H1 (cell line): ENCODE measurements around the gene MYOT. TPM values are rescaled to one million over a fixed set of nuclear protein-coding genes. Genes with fewer than 3 reads are reported as not detected.

ENCODE experiments used
- CTCF ChIA-PET: fragments of 300-600 bp; sonication (Branson Sonifier 250); formaldehyde crosslinking; loops from one replicate; lab custom pipeline; 2021; ENCODE audit not compliant: partially characterized antibody; lab: Charles Lee
- POLR2A ChIA-PET: fragments of 300-600 bp; sonication (Branson Sonifier 250); formaldehyde crosslinking; loops from one replicate; lab custom pipeline; 2021; ENCODE audit warnings: inconsistent platforms; ENCODE audit not compliant: partially characterized antibody; lab: Charles Lee
- DNase-seq, 2 experiments: peaks; one replicate each; pipeline versions ENCODE4 v3.0.0 to v3.0.0-alpha.2; 2010 to 2022; ENCODE audit warnings: low spot score in 2 of 2, low read depth in 1 of 2, mixed read lengths in 1 of 2
- FAIRE-seq: peaks from 2 replicates; lab custom pipeline; 2011; peaks lifted over from hg19 to GRCh38; lab: Jason Lieb, UNC
- H2AFZ ChIP-seq: 2 replicates; pipeline ENCODE4 v1.8.1; 2012; ENCODE audit warnings: low read length, inconsistent platforms
- H2AK5ac ChIP-seq: 2 replicates; pipeline ENCODE4 v1.6.1; 2013; ENCODE audit warnings: low read depth, low read length
- H2BK120ac ChIP-seq: replicated peaks from 2 replicates; pipeline ENCODE3; 2013; ENCODE audit warnings: low read depth, low read length, inconsistent platforms
- H2BK12ac ChIP-seq: 2 replicates; pipeline ENCODE4 v1.6.1; 2013; ENCODE audit warnings: low read depth, low read length
- H2BK15ac ChIP-seq: 2 replicates; pipeline ENCODE4 v1.6.1; 2013; ENCODE audit warnings: low read length
- H2BK20ac ChIP-seq: 2 replicates; pipeline ENCODE4 v1.6.1; 2013; ENCODE audit warnings: low read length
- H2BK5ac ChIP-seq: 2 replicates; pipeline ENCODE4 v1.6.1; 2013; ENCODE audit warnings: low read depth, low read length
- H3K14ac ChIP-seq: 2 replicates; pipeline ENCODE4 v1.6.1; 2013; ENCODE audit warnings: inconsistent platforms; ENCODE audit not compliant: insufficient read length
- H3K18ac ChIP-seq: 2 replicates; pipeline ENCODE4 v1.6.1; 2013; ENCODE audit warnings: low read length; ENCODE audit errors: extremely low read depth
- H3K23ac ChIP-seq: 2 replicates; pipeline ENCODE4 v1.6.1; 2013; ENCODE audit warnings: inconsistent platforms; ENCODE audit not compliant: insufficient read length
- H3K23me2 ChIP-seq: 2 replicates; pipeline ENCODE4 v1.6.1; 2013; ENCODE audit warnings: low read depth, low read length
- H3K27ac ChIP-seq: 2 replicates; pipeline ENCODE4 v1.6.1; 2011; ENCODE audit warnings: low read depth, low read length, inconsistent platforms
- H3K27me3 ChIP-seq, 4 experiments: replicated peaks in 1 of 4; 1 replicate in 1 of 4; 2 replicates in 3 of 4; pipeline versions ENCODE4 v1.6.1 to v1.8.1; 2011 to 2013; ENCODE audit warnings: low read length in 3 of 4, mild to moderate bottlenecking in 3 of 4, inconsistent platforms in 2 of 4, mixed read lengths in 2 of 4, moderate library complexity in 1 of 4; ENCODE audit not compliant: control insufficient read depth in 3 of 4, insufficient read depth in 3 of 4; ENCODE audit errors: extremely low read depth in 1 of 4
- H3K36me3 ChIP-seq, 4 experiments: 2 replicates each; pipeline versions ENCODE4 v1.6.1 to v1.8.1; 2011 to 2013; ENCODE audit warnings: mild to moderate bottlenecking in 4 of 4, low read length in 3 of 4, moderate library complexity in 2 of 4, control low read depth in 1 of 4, inconsistent platforms in 1 of 4; ENCODE audit not compliant: insufficient read depth in 4 of 4, control insufficient read depth in 2 of 4
- H3K4ac ChIP-seq: replicated peaks from 2 replicates; pipeline ENCODE3; 2013; ENCODE audit warnings: low read length, low read depth, mixed read lengths, inconsistent platforms; ENCODE audit not compliant: insufficient read length
- H3K4me1 ChIP-seq, 4 experiments: replicated peaks in 1 of 4; 1 replicate in 1 of 4; 2 replicates in 3 of 4; pipeline versions ENCODE4 v1.6.1 to v1.8.1; 2011 to 2013; ENCODE audit warnings: low read length in 3 of 4, inconsistent platforms in 2 of 4, mixed read lengths in 1 of 4; ENCODE audit not compliant: insufficient read depth in 4 of 4, control insufficient read depth in 3 of 4
- H3K4me2 ChIP-seq, 2 experiments: 2 replicates each; pipeline versions ENCODE4 v1.6.1 to v1.8.1; 2011 to 2013; ENCODE audit warnings: low read depth in 2 of 2, low read length in 2 of 2, control low read depth in 1 of 2, inconsistent platforms in 1 of 2, mild to moderate bottlenecking in 1 of 2; ENCODE audit not compliant: insufficient read depth in 1 of 2
- H3K4me3 ChIP-seq, 4 experiments: fragments of 200-600, 300-600 bp in 1 of 4; sonication (generic), shearing (Covaris generic), sonication (Bioruptor Twin) in 1 of 4; 2 replicates each; pipeline versions ENCODE4 v1.5.1 to v1.8.1; 2011 to 2016; ENCODE audit warnings: low read length in 4 of 4, low read depth in 3 of 4, control low read depth in 2 of 4, inconsistent platforms in 2 of 4, mild to moderate bottlenecking in 2 of 4, mixed read lengths in 1 of 4, moderate library complexity in 1 of 4; ENCODE audit not compliant: insufficient read depth in 2 of 4; ENCODE audit errors: extremely low read depth in 1 of 4
- H3K56ac ChIP-seq: replicated peaks from 2 replicates; pipeline ENCODE3; 2013; ENCODE audit warnings: low read depth, mild to moderate bottlenecking, mixed read lengths, low read length, inconsistent platforms; ENCODE audit not compliant: insufficient read length
- H3K79me1 ChIP-seq: 2 replicates; pipeline ENCODE4 v1.6.1; 2013; ENCODE audit warnings: low read depth, low read length, control low read depth
- H3K79me2 ChIP-seq, 2 experiments: 2 replicates each; pipeline versions ENCODE4 v1.6.1 to v1.8.1; 2012 to 2013; ENCODE audit warnings: low read length in 2 of 2, mild to moderate bottlenecking in 2 of 2, inconsistent platforms in 1 of 2; ENCODE audit not compliant: insufficient read depth in 2 of 2, control insufficient read depth in 1 of 2
- H3K9ac ChIP-seq, 4 experiments: replicated peaks in 1 of 4; 1 replicate in 1 of 4; 2 replicates in 3 of 4; pipeline versions ENCODE4 v1.6.1 to v1.8.1; 2011 to 2013; ENCODE audit warnings: low read depth in 3 of 4, low read length in 3 of 4, control low read depth in 2 of 4, mild to moderate bottlenecking in 2 of 4, moderate library complexity in 2 of 4, inconsistent platforms in 1 of 4; ENCODE audit errors: extremely low read depth in 1 of 4
- H3K9me3 ChIP-seq, 2 experiments: 2 replicates each; pipeline versions ENCODE4 v1.6.1 to v1.8.1; 2012 to 2013; ENCODE audit warnings: mild to moderate bottlenecking in 2 of 2, moderate library complexity in 2 of 2, control low read depth in 1 of 2, inconsistent platforms in 1 of 2, low read depth in 1 of 2, low read length in 1 of 2, mixed read lengths in 1 of 2; ENCODE audit not compliant: insufficient read depth in 2 of 2
- H4K20me1 ChIP-seq, 2 experiments: replicated peaks in 1 of 2; 2 replicates each; pipeline versions ENCODE3 to v1.8.1; 2011 to 2013; ENCODE audit warnings: inconsistent platforms in 2 of 2, low read length in 2 of 2, mild to moderate bottlenecking in 1 of 2; ENCODE audit not compliant: insufficient read depth in 2 of 2, control insufficient read depth in 1 of 2
- H4K5ac ChIP-seq: 2 replicates; pipeline ENCODE4 v1.6.1; 2013; ENCODE audit warnings: low read length, low read depth, mixed read lengths, inconsistent platforms; ENCODE audit not compliant: insufficient read length
- H4K8ac ChIP-seq: 2 replicates; pipeline ENCODE4 v1.8.0; 2013; ENCODE audit warnings: mild to moderate bottlenecking, moderate library complexity, low read length, inconsistent platforms; ENCODE audit not compliant: insufficient read depth; ENCODE audit errors: extremely low read depth
- H4K91ac ChIP-seq: replicated peaks from 2 replicates; pipeline ENCODE3; 2013; ENCODE audit warnings: low read length, mixed read lengths, inconsistent platforms; ENCODE audit not compliant: insufficient read length
- E2F6 ChIP-seq: IDR thresholded peaks from 2 replicates; pipeline ENCODE4 v1.6.1; 2012; ENCODE audit warnings: inconsistent platforms
- NRF1 ChIP-seq: IDR thresholded peaks from 2 replicates; pipeline ENCODE4 v1.6.1; 2011; ENCODE audit warnings: mild to moderate bottlenecking, low read depth, low read length, improper control_type of control experiment
- POU5F1 ChIP-seq: IDR thresholded peaks from 2 replicates; pipeline ENCODE4 v1.6.1; 2011; ENCODE audit warnings: low read depth, mild to moderate bottlenecking, low read length, moderate library complexity
- SP2 ChIP-seq: IDR thresholded peaks from 2 replicates; pipeline ENCODE4 v1.6.1; 2012; ENCODE audit warnings: mild to moderate bottlenecking, low read length, inconsistent platforms
- TAF1 ChIP-seq: IDR thresholded peaks from 2 replicates; pipeline ENCODE4 v1.6.1; 2011; ENCODE audit warnings: mild to moderate bottlenecking, low read depth, low read length
- TBP ChIP-seq: IDR thresholded peaks from 2 replicates; pipeline ENCODE4 v1.6.1; 2011; ENCODE audit warnings: low read depth, low read length, improper control_type of control experiment
- polyA plus RNA-seq, 7 experiments: library from polyadenylated mRNA; depleted of rRNA in 3 of 7; stranded (reverse) in 5 of 7; unstranded in 2 of 7; fragments of >200 nt in 5 of 7; fragments of 200-250 nt in 2 of 7; gene quantifications; 1 replicate in 5 of 7; 2 replicates in 1 of 7; 4 replicates in 1 of 7; pipeline versions ENCODE4 v1.2.1 to v1.2.3, GENCODE V29; 2011 to 2013; ENCODE audit warnings: missing spikeins in 2 of 7, mixed read lengths in 2 of 7
- total RNA-seq: library from RNA; stranded (reverse); fragmentation: NEBNext Ultra II Directional; extraction: Animal tissue kit (Norgen Biotek cat#: 25700); gene quantifications from 2 replicates; pipeline ENCODE4 v1.2.1, GENCODE V29; 2021

Gene MYOT
- total and polyA plus RNA-seq, 2 of the 8 experiments (the other 6 are each of a cell fraction or from before 2014, with no cell fraction given): not detected

GRCh38 chr5:137845472-137845871 lies 22.2 kb upstream of the MYOT start:
- Histone ChIP-seq H3K79me2 (no peaks in the 10 kb centered on the region), H3K4me2 (no peak overlapping the region), H3K56ac (no peak overlapping the region), H3K79me1 (no peaks in the 10 kb centered on the region), H3K4me1 (no peaks in the 10 kb centered on the region), H3K14ac (no peak overlapping the region), H2BK5ac (no peak overlapping the region), H3K27ac (no peak overlapping the region), H4K91ac (no peak overlapping the region), H3K4ac (no peak overlapping the region), H2BK120ac (no peak overlapping the region), H3K23me2 (no peaks in the 10 kb centered on the region), H3K27me3 (no peaks in the 10 kb centered on the region), H3K23ac (no peak overlapping the region), H2AK5ac (no peak overlapping the region), H2BK15ac (no peak overlapping the region), H2BK12ac (no peak overlapping the region), H4K20me1 (no peaks in the 10 kb centered on the region), H4K5ac (no peak overlapping the region), H2BK20ac (no peak overlapping the region), H3K9me3 (no peaks in the 10 kb centered on the region), H3K36me3 (no peaks in the 10 kb centered on the region), H3K18ac (no peak overlapping the region), H3K9ac (no peak overlapping the region), H3K4me3 (no peak overlapping the region), H4K8ac (no peak overlapping the region), H2AFZ (no peak overlapping the region)
- TF ChIP-seq NRF1: no peak
- no peak for TF ChIP-seq SP2
- no peak for TF ChIP-seq TAF1
- TF ChIP-seq TBP: no peak
- TF ChIP-seq E2F6: no peak
- TF ChIP-seq POU5F1: no peak
- POLR2A ChIA-PET: no interaction called here
- CTCF ChIA-PET: interaction anchor here (1.5 kb wide), 1 partner anchor 67 kb away, joined by 4 read pairs; no protein-coding TSS in a partner anchor
- FAIRE-seq (no peak), DNase-seq (no peak)
